ENCODE measurements around the gene TMEFF1. TPM values are rescaled to one million over a fixed set of nuclear protein-coding genes. Genes with fewer than 3 reads are reported as not detected.
"Not testable (repeated sequence)": the region's sequence is repeated elsewhere in the genome, so short reads cannot be mapped to it uniquely, and the experiment has no call there.

Gene TMEFF1
- total RNA-seq (2014; rRNA removed; shearing (Covaris generic)): 8.6 and 16.3 TPM in 2 replicates

DNA sequence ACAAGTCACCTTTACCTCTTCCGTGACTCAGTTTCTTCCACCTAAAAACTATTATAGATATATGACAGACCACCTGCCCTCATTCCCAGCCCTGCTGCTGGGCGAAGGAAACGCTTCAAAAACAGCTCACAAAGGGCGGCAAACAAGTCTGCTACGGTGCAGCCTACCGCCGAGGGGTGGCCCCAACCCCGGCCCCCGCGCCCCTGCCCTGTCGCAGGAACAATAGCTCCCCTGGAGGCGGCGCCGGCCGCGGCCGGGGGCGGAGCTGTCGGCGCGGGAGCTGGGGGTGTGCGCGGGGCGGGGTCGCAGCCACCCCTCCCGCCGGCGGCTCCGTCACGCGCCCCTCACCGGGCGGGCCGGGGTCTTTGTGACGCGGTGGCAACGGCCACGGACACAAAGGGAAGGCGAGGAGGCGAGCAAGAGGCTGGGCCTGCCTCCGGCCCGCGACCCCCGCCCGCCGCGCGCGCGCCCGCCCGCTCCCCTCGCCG, at the start of gene TMEFF1:
Gene TMEFF1, plus strand, starts transcription at position 362 of the 488 bp plus-strand sequence. CDS start 396 bp downstream, outside the sequence.
- peak; percentile 31 for DNase-seq (ENCODE audit: low spot score)

- DNase-seq (ENCODE audit: low spot score): no peak
Measured at GRCh38 chr9:100425758-100426157, 47.2 kb upstream of the TMEFF1 start.

DNA sequence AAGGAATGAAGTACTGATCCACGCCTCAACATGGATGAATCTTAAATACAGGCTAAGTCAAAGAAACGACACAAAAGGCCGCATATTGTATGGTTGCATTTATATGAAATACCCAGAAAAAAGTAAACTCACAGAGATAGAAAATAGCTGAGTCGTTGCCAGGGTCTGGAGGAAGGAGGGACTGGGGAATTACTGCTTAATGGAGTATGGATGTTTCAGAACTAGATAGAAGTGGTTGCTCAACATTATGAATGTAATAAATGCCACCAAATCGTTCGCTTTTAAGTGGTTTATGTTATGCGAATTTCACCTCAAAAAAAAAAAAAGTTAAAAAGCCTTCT, 46.8 kb upstream of the TMEFF1 start:
- no peak for DNase-seq (ENCODE audit: low spot score)

GRCh38 chr9:100426530-100427365, 46.2 kb upstream of the TMEFF1 start, which contains the start of gene MSANTD3:
MSANTD3 (plus strand) TSS chr9:100427143; CDS start chr9:100441939, 14,796 bp downstream.
- peak; percentile 87 for DNase-seq (ENCODE audit: low spot score)

GRCh38 chr9:100427366-100428263, 45.3 kb upstream of the TMEFF1 start:
- peak; percentile 75 for DNase-seq (ENCODE audit: low spot score)

GRCh38 chr9:100428871-100429654, 43.9 kb upstream of the TMEFF1 start:
- DNase-seq (ENCODE audit: low spot score): peak; percentile 99

DNA sequence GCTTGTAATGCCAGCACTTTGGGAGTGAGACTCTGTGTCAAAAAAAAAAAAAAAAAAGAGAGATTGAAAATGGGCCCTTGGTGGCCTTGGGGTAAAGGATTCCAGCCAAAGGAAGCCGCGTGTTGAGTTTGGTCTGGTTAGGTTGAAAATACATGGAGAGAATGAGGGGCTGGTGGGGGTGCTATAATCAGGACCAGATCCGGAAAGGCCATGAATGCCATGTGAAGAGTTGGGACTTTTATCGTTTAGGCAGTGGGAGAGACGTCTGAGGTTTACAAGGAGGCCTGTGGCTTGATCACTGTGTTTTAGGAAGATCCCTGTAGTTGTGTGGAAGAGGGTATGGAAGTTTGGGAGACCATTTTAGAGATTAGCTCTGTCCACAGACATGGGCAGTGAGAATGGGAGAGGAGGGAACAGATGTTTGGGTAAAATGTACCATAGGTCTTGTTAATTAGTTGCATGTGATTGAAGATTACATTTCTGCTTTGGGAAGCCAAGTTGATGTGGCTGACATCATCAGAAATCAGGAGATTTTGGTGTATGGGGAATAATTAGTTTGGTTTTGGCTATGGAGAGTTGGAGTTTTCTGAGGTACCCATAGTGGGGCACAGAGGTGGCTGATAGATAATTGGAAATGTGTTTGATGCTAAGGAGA, 42.5 kb upstream of the TMEFF1 start:
- no peak for DNase-seq (ENCODE audit: low spot score)

DNA sequence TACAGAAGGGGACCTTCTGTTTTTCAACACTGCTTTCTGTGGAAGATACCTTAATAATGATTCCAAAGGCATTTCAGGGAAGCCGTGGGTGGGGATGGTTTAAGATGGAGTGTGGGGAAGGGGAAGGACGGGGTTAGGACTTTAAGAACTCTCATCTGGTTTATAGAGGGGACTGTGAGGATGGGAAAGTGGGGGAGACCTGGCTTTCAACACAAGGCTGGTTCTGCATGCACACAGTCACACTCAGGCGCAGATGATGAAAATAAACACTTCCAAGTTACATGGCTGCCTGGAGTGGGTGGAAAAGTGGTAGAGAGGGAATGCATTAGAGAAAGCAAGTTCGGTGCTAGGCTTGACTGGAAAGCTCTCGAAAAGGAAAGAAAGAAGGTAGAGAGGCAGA, 41.1 kb upstream of the TMEFF1 start:
- DNase-seq (ENCODE audit: low spot score): no peak

DNA sequence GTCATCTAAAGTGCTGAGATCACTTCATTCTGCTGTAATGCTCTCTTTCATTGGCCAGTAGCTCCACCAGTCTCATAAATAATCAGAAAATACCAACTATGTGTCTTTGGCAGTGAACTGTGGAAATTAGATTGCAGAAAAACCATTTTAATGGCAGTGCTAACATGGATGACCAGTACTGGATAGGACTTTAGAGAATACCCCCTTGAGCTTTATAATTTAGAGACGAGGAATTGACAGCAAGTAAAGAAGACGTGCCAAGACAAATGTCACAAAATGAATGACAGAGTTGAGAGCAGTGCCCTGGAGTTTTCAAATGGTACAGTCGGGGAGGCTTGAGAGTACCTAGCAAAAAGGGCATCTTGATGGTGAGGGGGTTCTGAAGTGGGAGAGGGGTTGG, 40.2 kb upstream of the TMEFF1 start:
- no peak for DNase-seq (ENCODE audit: low spot score)

- no peak for DNase-seq (ENCODE audit: low spot score)
Measured at GRCh38 chr9:100436571-100436970, 36.4 kb upstream of the TMEFF1 start.

DNA sequence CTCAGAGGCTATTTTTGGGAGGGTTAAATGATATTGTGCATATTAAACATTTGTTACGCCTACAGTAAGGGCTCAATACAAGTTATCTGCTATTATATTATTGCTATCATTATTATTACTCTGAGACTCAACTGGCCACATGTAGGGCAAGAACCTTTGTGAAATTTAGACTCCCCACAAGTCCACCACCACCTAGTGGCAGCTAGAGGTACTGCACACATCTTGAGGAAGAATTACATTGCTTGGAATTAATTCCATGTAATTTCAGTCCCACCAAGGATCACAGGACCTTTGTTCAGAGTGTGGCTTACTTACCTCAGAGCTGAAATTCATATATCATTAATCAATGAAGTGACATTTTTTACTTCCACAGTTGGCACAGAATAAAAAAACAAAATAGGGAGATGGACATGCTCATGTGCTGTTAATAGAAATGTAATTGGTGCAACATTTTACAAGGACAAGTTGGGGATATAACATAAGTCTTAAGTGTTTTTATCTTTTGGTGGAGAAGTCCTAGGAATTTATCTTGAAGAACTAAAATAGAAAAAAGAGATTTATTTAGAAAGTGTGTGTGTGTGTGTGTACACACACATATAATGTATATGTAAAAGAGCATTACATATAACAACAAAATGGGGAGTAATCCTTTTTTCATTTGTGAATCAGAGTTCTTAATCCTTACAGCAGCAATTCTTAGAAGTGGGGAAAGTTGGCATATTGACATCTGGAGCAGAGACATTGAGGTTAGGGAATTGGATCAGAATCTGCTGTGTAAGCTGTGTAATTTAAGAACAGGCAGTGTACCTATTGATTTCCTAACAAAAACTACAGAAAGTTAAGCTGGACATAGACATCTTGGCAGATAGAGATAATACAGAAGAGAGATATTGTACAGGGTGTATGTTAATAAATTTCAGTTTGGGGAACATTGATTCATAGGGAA, 34.8 kb upstream of the TMEFF1 start:
- peak; percentile 70 for DNase-seq (ENCODE audit: low spot score)

DNA sequence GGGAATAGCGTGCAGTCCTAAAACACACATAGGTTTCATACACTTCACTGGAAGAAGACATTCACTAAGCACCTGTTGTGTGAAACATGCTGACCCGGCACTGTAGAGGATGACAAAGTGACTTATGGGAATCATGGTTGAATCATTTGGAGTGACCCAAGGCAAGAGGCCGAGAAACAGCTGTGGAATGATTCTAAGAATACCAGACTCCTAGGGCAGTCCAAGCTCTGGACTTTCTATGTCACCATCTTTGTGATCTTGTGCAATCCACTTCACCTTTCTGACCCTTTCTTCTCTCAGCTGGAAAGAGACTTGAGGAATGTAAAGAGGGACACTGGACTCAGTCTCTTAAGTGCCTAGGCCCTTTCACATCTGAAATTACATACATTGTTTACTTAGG, 32.9 kb upstream of the TMEFF1 start:
- DNase-seq (ENCODE audit: low spot score): peak; percentile 39

DNA sequence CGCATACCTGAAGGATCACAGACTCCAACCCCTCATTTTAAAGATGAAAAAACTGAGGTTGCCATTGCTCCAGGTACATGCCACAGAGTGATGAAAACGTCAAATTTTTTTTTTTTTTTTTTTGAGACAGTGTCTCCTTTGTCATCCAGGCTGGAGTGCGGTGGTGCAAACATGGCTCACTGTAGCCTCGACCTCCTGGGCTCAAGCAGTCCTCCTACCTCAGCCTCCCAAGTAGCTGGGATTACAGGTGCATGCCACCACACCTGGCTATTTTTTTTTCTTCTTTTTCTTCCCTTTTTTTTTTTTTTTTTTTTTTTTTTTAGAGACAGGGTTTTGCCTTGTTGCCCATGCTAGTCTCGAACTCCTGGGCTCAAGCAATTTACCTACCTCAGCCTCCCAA, 32.5 kb upstream of the TMEFF1 start:
- not testable (repeated sequence) for DNase-seq (ENCODE audit: low spot score)

- no peak for DNase-seq (ENCODE audit: low spot score)
Measured at GRCh38 chr9:100441911-100442361, 31.0 kb upstream of the TMEFF1 start.

DNA sequence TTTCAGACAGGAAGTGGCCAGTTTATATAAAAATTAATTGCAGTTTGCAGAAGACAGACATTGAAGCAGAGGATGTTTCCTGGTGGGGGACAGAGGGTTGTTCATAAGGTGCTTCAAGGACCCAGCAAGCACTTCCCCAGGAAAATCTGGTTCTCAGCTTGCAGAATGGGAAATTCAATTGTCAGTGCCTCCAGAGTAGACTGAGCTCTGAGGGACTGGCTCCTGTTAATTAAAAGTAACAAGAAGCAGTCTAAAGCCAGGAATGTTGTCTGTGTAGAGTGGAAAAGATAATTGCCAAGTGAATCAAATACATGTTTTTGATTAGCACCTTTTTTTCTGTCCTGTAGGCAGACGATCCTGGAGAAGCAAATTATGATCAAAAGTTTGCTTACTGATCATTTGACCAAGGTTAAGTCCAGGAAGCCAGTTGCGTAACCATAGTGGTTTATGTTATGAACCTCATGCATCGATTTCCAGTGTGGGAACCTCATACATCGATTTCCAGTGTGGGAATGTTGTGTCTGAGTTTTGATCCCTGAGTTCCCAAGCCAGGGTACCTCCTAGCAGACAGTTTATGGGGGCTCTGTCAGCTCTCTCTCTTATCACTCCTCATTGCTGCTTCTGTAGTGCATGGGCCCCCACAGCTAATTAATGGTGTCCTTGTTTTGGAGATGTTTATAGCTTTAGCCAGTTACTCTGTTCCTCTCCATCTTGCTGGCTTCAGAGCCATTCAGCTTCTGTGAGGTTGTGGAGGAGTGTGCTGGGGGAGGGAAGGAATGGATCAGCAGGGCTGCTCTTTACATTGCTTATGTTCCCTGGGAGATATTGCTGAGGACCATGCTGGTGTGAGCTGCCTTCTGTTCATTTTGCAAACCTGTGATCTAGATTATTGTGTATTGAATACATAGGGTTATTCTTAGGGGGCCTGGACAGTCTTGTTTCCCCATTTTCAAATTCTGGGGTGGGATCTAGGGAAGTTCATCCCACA, 28.9 kb upstream of the TMEFF1 start:
- DNase-seq (ENCODE audit: low spot score): no peak

DNA sequence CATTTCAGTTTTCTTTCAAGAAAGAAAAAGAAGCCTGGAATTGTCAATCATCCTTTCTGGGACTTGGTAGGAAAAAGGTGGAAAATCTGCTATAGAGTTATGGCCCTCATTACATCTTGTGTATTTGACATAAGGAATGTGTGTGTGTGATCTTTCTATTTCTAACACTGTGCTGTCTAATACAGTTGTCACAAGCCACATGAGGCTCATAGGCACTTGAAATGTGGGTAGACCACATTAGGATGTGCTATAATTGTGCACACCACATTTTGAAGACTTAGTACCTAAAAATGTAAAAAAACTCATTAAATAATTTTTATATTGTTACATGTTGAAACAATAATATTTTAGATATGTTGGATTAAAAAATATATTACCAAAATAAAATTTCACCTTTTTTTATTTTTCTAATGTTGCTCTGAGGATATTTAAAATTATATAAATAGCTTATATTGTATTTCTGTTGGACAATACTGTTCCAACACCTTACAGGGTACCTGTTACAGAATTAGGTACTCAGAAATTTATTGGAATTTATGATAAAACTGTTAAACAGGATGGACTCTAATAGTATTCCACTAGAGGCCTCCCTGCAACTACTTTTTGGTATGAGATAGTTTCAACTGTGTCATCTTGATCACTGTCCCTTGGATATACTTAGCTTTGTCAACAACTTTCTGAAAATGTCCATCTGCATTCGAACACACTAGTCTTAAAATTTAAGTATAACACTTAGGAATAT, 27.6 kb upstream of the TMEFF1 start:
- DNase-seq (ENCODE audit: low spot score): no peak

GRCh38 chr9:100445903-100446549, 26.9 kb upstream of the TMEFF1 start:
- no peak for DNase-seq (ENCODE audit: low spot score)

Measured in A172 (cell line).